HG02981 (cell line): ENCODE measurements around the gene G0S2.
A peak's percentile ranks its signal among the peaks of the same experiment; 100 is the strongest.
"Not testable (repeated sequence)": the region's sequence is repeated elsewhere in the genome, so short reads cannot be mapped to it uniquely, and the experiment has no call there.

Experiments used
- ATAC-seq: cut with Tn5 transposase; IDR thresholded peaks from one replicate; pipeline ENCODE4 v1.9.1; 2021; ENCODE audit warnings: mild to moderate bottlenecking, moderate library complexity; ENCODE audit not compliant: unreplicated experiment

G0S2 gene

DNA sequence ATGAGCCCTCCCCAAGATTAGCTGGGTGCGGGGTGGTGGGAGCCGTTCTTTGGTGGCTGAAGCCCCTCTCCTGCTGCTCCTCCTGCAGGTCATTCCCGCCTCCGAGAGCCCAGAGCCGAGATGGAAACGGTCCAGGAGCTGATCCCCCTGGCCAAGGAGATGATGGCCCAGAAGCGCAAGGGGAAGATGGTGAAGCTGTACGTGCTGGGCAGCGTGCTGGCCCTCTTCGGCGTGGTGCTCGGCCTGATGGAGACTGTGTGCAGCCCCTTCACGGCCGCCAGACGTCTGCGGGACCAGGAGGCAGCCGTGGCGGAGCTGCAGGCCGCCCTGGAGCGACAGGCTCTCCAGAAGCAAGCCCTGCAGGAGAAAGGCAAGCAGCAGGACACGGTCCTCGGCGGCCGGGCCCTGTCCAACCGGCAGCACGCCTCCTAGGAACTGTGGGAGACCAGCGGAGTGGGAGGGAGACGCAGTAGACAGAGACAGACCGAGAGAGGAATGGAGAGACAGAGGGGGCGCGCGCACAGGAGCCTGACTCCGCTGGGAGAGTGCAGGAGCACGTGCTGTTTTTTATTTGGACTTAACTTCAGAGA is 448 bp downstream of the G0S2 start:
- no peak for ATAC-seq

GRCh38 chr1:209678981-209679539 is 3.8 kb downstream of the G0S2 start:
- no peak for ATAC-seq

GRCh38 chr1:209685821-209686220 is 10.6 kb downstream of the G0S2 start:
- ATAC-seq: no peak

GRCh38 chr1:209686322-209686721 is 11.1 kb downstream of the G0S2 start:
- ATAC-seq: no peak

- ATAC-seq: no peak
Measured at GRCh38 chr1:209688746-209689234, 13.6 kb downstream of the G0S2 start.

DNA sequence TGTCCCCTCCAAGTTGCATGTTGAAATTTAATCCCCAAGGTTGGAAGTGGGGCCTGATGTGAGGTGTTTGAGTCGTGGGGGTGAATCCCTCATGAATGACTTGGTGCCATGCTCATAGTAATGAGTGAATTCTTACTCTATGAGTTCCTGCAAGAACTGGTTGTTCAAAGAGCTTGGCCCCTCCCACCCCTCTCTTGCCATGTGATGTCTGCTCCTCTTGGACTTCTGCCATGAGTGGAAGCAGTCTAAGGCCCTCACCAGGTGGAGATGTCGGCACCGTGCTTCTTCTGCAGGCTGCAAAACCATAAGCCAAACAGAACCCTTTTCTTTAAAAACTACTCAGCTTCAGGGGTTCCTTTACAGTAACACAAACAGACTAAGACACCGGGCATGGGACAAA is 14.3 kb downstream of the G0S2 start:
- ATAC-seq: no peak

DNA sequence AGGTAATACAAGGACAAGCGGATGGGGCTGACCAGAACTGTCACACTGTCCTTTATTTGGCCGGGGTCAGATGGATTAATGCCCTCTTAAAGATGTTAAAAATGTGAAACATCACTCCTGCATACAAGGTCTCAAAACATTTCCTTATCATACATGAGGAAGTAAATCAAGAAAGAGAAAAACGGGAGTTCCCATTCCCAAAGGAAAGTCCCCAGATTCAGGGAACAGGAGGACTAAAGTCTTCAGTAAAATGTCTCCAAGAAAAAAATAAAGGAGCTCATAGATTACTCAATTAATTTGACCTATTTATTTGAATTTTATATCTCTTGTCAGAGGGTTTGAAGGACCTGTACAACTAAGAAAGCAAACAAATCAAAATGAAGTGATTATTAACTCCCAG is 16.0 kb downstream of the G0S2 start:
- no peak for ATAC-seq

DNA sequence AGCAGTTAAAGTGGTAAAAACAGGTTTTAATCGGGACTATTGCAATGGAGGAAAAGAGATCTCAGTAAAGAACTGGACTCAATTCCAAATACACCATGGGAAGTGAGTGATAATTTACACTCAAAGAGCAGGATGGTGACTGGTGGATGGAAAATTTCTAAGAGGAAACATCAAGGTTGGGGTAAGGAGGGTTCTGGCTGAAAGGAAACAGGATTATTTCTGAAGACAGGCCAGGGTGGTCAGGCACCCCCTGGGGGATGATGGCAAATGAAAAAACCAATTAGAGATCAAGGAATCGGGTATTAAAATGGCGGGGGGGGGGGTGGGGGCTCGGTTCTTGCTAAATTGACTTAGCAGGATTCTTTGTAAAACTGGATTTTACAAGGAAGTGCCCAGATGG is 17.1 kb downstream of the G0S2 start:
- no peak for ATAC-seq

DNA sequence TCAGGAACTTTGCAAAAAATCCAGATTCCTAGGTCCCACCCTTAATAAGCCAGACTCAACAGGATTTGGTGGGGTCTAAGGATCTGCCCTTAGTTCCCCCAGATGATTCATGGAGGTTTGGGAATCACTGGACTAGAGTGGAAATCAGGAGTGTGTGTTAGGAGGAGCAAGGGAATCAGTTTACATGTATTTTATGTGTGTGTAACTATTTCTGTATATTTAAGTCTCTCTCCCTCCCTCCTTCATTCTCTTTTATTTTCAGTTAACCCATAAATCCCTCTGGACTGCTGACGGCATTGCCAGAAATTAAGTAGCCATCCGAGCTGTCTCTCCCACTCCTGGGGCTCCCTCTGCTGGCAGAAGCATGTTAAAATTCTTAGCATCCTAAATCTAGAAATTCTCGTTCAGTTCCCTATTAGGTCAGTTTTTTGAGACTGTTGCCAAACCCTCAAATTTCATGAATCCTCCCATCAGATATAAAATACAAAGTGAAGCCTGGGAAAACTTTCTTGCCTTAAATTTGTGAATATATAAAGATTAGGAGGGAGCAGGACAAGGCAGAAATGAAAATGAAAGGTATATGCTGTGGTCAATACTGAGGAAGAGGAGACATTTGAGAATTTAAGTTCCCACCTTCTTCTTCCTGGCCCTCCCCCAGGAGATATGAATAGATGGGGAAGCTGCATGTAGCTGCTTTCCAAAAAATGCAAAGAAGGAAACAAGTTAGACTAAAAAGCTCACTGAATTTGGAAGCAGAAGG is 17.7 kb downstream of the G0S2 start:
- peak; percentile 77 for ATAC-seq

DNA sequence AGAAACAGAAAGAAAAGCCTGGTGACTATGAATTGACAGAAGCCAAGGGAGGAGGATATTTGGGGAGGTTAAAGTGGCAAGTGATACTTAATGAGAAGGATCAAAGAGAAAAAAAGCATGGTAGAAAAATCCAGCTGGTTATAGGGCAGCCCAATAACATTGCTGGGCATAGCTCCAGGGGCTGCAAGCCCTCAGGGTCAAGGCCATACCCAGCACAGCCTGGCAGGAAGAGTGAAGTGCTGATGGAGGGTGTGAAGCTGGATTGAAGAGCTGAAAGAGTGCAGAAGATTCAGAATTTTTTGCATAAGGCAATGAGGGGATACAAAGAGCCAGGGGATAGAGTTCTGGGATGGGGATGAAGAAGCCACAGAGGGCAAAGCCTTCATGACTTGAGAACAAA is 21.5 kb downstream of the G0S2 start:
- no peak for ATAC-seq

DNA sequence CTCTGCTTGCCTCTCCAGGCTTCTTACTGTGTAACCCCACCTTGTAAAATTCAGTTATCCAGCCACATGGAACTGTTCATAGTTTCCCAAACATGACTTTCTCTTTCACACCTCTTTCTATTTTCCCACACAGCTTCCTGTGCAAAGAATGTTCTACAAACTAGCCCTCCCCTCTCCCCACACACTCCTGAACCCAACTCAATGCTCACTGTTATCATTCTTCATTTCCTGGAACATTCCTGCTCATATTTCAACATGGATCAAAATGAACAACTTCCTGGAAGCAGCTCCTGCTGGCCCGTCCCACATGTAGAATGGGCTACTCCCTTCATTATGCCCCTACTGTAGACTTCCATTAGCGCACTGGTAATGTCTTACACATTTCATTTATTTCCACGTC is 21.9 kb downstream of the G0S2 start:
- ATAC-seq: no peak

GRCh38 chr1:209700686-209701085 is 25.5 kb downstream of the G0S2 start:
- ATAC-seq: not testable (repeated sequence)

- ATAC-seq: no peak
Measured at GRCh38 chr1:209702832-209703231, 27.6 kb downstream of the G0S2 start.

- ATAC-seq: no peak
Measured at GRCh38 chr1:209703834-209704504, 28.8 kb downstream of the G0S2 start.

DNA sequence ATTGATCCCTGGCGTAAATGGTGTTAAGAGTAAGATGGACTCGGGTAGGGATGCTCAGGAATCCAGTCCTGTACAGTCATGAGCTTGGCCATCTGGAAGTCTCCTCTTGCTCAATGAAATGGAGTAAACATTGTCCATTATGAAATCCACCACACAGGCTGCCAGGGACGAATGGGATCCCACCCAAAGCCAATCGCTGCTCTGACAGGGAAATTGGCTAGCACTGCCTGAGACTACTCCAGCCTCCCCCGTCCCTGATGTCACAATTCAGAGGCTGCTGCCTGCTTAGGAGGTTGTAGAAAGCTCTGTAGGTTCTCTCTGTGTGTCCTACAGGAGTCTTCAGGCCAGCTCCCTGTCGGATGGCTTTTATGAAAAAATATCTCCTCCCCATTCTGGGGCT is 29.4 kb downstream of the G0S2 start, which contains the start of gene HSD11B1:
Gene HSD11B1, plus strand, starts transcription at position 263 of the 400 bp plus-strand sequence. Its CDS starts 97 bp downstream, at position 360.
- ATAC-seq: no peak

- ATAC-seq: no peak
Measured at GRCh38 chr1:209705033-209705598, 29.9 kb downstream of the G0S2 start.

- ATAC-seq: no peak
Measured at GRCh38 chr1:209706622-209707021, 31.4 kb downstream of the G0S2 start.

DNA sequence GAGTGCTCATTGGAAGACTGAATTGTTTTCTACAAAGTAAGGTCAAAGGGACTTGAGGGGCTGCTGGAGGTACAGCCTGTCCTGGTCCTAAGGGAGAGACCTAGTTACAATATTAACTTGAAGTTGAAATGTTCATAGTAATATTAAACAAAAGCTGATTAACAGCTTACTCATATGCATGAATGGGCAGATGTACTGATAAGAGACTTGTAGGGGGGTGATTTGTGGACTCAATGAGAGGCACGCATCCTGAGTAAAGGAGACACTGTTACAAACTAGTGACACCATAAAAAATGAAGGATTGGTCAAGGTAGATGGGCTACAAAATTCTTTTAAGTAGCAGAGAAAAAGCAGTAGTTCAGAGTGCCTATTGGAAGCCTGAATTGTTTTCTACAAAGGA is 32.1 kb downstream of the G0S2 start:
- no peak for ATAC-seq

DNA sequence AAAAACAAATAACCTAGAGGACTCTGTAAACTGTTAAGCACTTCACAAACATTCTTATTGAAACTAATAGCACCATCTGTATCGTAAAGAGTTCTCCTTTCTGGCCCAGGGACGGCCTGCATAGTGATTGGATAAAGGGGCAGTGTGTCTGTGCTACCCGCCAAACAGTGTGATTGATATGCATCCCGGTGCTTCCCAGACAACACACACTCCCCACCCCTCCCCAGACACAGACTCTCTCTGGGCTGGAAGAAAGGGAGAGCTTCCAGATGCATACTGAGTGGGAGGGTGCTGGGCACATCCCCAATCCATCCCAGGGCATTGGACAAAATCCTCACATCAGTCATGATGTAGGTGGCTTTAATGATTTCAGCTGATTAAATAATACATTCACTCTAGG is 33.1 kb downstream of the G0S2 start:
- ATAC-seq: no peak

GRCh38 chr1:209710093-209710492 is 34.9 kb downstream of the G0S2 start:
- no peak for ATAC-seq

DNA sequence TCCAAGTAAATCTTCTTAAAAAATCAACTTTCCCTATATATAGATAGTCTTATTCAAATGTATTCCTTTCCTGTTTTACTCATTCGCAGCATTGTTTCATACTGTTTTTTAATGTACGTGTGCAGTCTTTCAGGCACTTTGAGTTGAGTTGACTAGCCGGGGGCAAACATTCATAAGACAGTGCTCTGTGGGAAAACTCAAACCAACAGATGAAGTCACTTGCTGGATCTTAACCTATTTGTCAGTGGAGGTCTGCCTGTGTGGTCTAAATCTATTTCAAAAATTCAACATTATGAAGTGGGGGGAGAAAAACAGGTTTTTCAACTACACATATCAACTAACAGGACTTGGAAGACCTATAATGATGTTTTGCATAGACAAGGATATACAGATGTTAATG is 35.6 kb downstream of the G0S2 start:
- no peak for ATAC-seq
